NT2/D1 (cell line): ENCODE data around the gene CPA1.

Source experiments
- YY1 ChIP-seq: IDR thresholded peaks from 2 replicates; pipeline ENCODE4 v1.6.1; 2011; ENCODE audit not compliant: insufficient read length, insufficient read depth
- ZNF274 ChIP-seq: IDR thresholded peaks from 2 replicates; pipeline ENCODE4 v1.6.1; 2011; ENCODE audit warnings: mild to moderate bottlenecking, low read depth, low read length

- TF ChIP-seq YY1: no peak
- TF ChIP-seq ZNF274: no peak
These were observed 53.0 kb downstream of the CPA1 start for GRCh38 chr7:130433301-130433700.
